Tibial nerve (tissue), 4 donors: ENCODE data around the gene SNX8. TPM values are rescaled to one million over a fixed set of nuclear protein-coding genes. Genes with fewer than 3 reads are reported as not detected.

Experiments
- DNase-seq, 2 donors: peaks; one replicate each; pipeline ENCODE4 v3.0.0-alpha.2; 2019; ENCODE audit warnings: low spot score in 2 of 2
- H3K27ac ChIP-seq, 4 donors: fragments of 200-600 bp; sonication (generic) in 3 of 4; one replicate each; pipeline ENCODE4 v1.5.1; 2017 to 2019; ENCODE audit warnings: mild to moderate bottlenecking in 1 of 4
- H3K27me3 ChIP-seq, 2 donors: fragments of 200-600 bp; sonication (generic) in 1 of 2; one replicate each; pipeline versions ENCODE4 v1.5.1 to v1.6.0; 2017 to 2019
- H3K36me3 ChIP-seq, 3 donors: fragments of 200-600 bp; sonication (generic); one replicate each; pipeline ENCODE4 v1.5.1; 2018 to 2019
- H3K4me1 ChIP-seq, 4 donors: fragments of 200-600 bp; sonication (generic) in 3 of 4; one replicate each; pipeline ENCODE4 v1.5.1; 2017 to 2019
- H3K4me3 ChIP-seq, 4 donors: fragments of 200-600 bp; sonication (generic) in 3 of 4; one replicate each; pipeline ENCODE4 v1.5.1; 2017 to 2019; ENCODE audit warnings: mild to moderate bottlenecking in 1 of 4, moderate library complexity in 1 of 4
- H3K9me3 ChIP-seq, 4 donors: fragments of 200-600 bp; sonication (generic) in 3 of 4; one replicate each; pipeline ENCODE4 v1.5.1; 2017 to 2019
- CTCF ChIP-seq, 5 experiments: fragments of 200-600 bp in 3 of 5; fragments of 450-650 bp in 2 of 5; sonication (generic) in 3 of 5; IDR thresholded peaks; one replicate each; pipeline ENCODE4 v1.5.1; 2016 to 2019; ENCODE audit warnings: antibody characterized with exemption in 5 of 5, mild to moderate bottlenecking in 3 of 5, moderate library complexity in 2 of 5
- EP300 ChIP-seq, 2 donors: sonication (generic); formaldehyde crosslinking; IDR thresholded peaks; one replicate each; pipeline ENCODE4 v1.6.1; 2017; ENCODE audit warnings: antibody characterized with exemption in 2 of 2, mild to moderate bottlenecking in 1 of 2
- POLR2A ChIP-seq, 2 donors: fragments of 450-650 bp; IDR thresholded peaks; one replicate each; pipeline ENCODE4 v1.6.1; 2017; ENCODE audit warnings: antibody characterized with exemption in 2 of 2, mild to moderate bottlenecking in 2 of 2, moderate library complexity in 2 of 2
- WGBS, 2 donors: methylation state at CpG; one replicate each; pipeline ENCODE4 v1.1.5; 2018; 5-methylcytosine and 5-hydroxymethylcytosine counted together
- total RNA-seq, 4 donors: library from RNA; depleted of rRNA; stranded (reverse); fragments of >200 nt; gene quantifications; one replicate each; pipeline ENCODE4 v1.1.0, GENCODE V29; 2016

The SNX8 gene
- total RNA-seq, 4 donors from 2014 or later, result 8.6 to 39.6 (median 18.9) TPM

GRCh38 chr7:2217206-2217605, 97.0 kb downstream of the SNX8 start:
- no peaks in the 10 kb centered on the region for H3K4me1 ChIP-seq
- TF ChIP-seq EP300 (IDR thresholded peaks at IDR 0.05) (no peak), CTCF (IDR thresholded peaks at IDR 0.05) (no peak), POLR2A (IDR thresholded peaks at IDR 0.05) (no peak)
- WGBS, 2 donors, result 85% methylated on average over 10 of the region's 10 CpGs
- no peak for DNase-seq
- H3K9me3 ChIP-seq, result no peaks in the 10 kb centered on the region
- no peak overlapping the region for H3K4me3 ChIP-seq
- H3K27ac ChIP-seq, result no peak overlapping the region
- H3K27me3 ChIP-seq, result no peaks in the 10 kb centered on the region
- peaks cover 2 to 100% (median 7%) of the 10 kb centered on the region in 3 donors for H3K36me3 ChIP-seq

- Histone ChIP-seq H3K27ac (no peak overlapping the region), H3K36me3 (peaks cover 2 to 100% (median 7%) of the 10 kb centered on the region in 3 donors), H3K27me3 (no peaks in the 10 kb centered on the region), H3K9me3 (no peaks in the 10 kb centered on the region), H3K4me3 (no peak overlapping the region), H3K4me1 (no peaks in the 10 kb centered on the region)
- TF ChIP-seq EP300 (IDR thresholded peaks at IDR 0.05) (no peak), POLR2A (IDR thresholded peaks at IDR 0.05) (no peak), CTCF (IDR thresholded peaks at IDR 0.05) (no peak)
- DNase-seq, result no peak
- 96 to 97% methylated on average over 17 of the region's 17 CpGs for WGBS, 2 donors
Observed at GRCh38 chr7:2215851-2216250, 98.4 kb downstream of the SNX8 start.

GRCh38 chr7:2214636-2215035, 99.6 kb downstream of the SNX8 start:
- H3K9me3 ChIP-seq, result no peaks in the 10 kb centered on the region
- 89 to 91% methylated on average over 8 to 9 of the region's 9 CpGs for WGBS, 2 donors
- TF ChIP-seq POLR2A (IDR thresholded peaks at IDR 0.05) (no peak), CTCF (IDR thresholded peaks at IDR 0.05) (no peak), EP300 (IDR thresholded peaks at IDR 0.05) (no peak)
- DNase-seq, result no peak
- H3K27ac ChIP-seq, result no peak overlapping the region
- no peak overlapping the region for H3K4me3 ChIP-seq
- peaks cover 0 to 4% (median 0%) of the 10 kb centered on the region in 4 donors for H3K4me1 ChIP-seq
- H3K27me3 ChIP-seq, result no peaks in the 10 kb centered on the region
- peaks cover 2 to 97% (median 7%) of the 10 kb centered on the region in 3 donors for H3K36me3 ChIP-seq

GRCh38 chr7:2213551-2214215, 100.6 kb downstream of the SNX8 start:
- TF ChIP-seq POLR2A (IDR thresholded peaks at IDR 0.05), result no peak
- no peak for TF ChIP-seq EP300 (IDR thresholded peaks at IDR 0.05)
- no peak for TF ChIP-seq CTCF (IDR thresholded peaks at IDR 0.05)
- Histone ChIP-seq H3K36me3 (peaks cover 2 to 91% (median 7%) of the 10 kb centered on the region in 3 donors), H3K4me1 (peaks cover 0 to 9% (median 0%) of the 10 kb centered on the region in 4 donors), H3K27ac (no peak overlapping the region), H3K9me3 (no peaks in the 10 kb centered on the region), H3K27me3 (no peaks in the 10 kb centered on the region), H3K4me3 (no peak overlapping the region)
- 89 to 92% methylated on average over 15 of the region's 15 CpGs for WGBS, 2 donors
- DNase-seq, result no peak

- no peak for TF ChIP-seq POLR2A (IDR thresholded peaks at IDR 0.05)
- TF ChIP-seq CTCF (IDR thresholded peaks at IDR 0.05), result no peak
- H3K36me3 ChIP-seq, result peaks cover 2 to 91% (median 3%) of the 10 kb centered on the region in 3 donors
Observed at GRCh38 chr7:2212906-2213305, 101.3 kb downstream of the SNX8 start.

More at GRCh38 chr7:2212906-2213305, 101.3 kb downstream of the SNX8 start:
- whole genome bisulfite sequencing, 2 donors, result 96 to 98% methylated on average over 9 to 10 of the region's 10 CpGs
- Histone ChIP-seq H3K27ac (no peak overlapping the region), H3K4me1 (peaks cover 0 to 9% (median 0%) of the 10 kb centered on the region in 4 donors), H3K4me3 (no peak overlapping the region), H3K27me3 (no peaks in the 10 kb centered on the region), H3K9me3 (no peaks in the 10 kb centered on the region)
- DNase-seq, result no peak
